ENCODE results near the gene ZNRF1. TPM values are rescaled to one million over a fixed set of nuclear protein-coding genes. Genes with fewer than 3 reads are reported as not detected.
"Not testable (repeated sequence)": the region's sequence is repeated elsewhere in the genome, so short reads cannot be mapped to it uniquely, and the experiment has no call there.

ZNRF1 gene
- total RNA-seq, 2 donors from 2014 or later = 58.2 to 88.4 TPM

DNA sequence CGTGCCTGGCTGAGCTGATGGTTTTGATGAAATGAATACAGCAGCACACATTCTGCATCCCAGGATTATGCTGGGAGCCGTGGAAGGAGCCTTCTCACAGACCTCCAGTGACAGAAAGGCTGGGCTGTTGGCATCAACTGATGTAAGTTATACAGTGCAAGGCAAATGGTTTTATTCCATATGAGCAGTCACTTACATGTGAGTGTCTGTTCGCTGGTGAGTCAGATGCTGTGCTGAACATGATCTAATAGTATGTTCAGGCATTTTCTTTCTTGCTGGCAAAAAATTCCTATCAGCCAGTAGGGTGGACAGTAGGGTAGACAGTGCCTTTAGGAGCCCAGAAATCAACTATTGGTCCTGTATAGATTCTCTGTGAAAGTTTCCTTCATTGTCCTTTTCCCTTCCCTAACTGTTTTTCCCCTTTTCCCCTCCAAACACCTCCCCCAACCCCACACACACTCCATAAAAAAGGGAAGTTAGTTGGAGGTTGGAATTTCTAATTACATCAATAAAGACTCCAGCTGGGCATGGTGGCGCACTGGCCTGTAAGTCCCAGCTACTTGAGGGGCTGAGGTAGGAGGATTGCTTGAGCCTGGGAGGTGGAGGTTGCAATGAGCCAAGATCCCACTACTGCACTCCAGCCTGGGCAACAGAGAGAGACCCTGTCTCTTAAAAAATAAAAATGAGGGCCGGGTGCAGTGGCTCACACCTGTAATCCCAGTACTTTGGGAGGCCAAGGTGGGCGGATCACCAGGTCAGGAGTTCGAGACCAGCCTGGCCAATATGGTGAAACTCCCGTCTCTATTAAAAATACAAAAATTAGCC lies 81.6 kb downstream of the ZNRF1 start:
- peaks cover 17% of the 10 kb centered on the region for H3K36me3 Mint-ChIP-seq (ENCODE audit: low read depth)
- H3K27me3 Mint-ChIP-seq = no peaks in the 10 kb centered on the region
- peaks cover 57% of the 10 kb centered on the region for H3K4me1 Mint-ChIP-seq
- ATAC-seq (replicated peaks) = no peak
- H3K9me3 Mint-ChIP-seq = peaks cover 3% of the 10 kb centered on the region
- H3K27ac Mint-ChIP-seq = peak overlapping the region; percentile 71
- H3K4me3 Mint-ChIP-seq = no peak overlapping the region

DNA sequence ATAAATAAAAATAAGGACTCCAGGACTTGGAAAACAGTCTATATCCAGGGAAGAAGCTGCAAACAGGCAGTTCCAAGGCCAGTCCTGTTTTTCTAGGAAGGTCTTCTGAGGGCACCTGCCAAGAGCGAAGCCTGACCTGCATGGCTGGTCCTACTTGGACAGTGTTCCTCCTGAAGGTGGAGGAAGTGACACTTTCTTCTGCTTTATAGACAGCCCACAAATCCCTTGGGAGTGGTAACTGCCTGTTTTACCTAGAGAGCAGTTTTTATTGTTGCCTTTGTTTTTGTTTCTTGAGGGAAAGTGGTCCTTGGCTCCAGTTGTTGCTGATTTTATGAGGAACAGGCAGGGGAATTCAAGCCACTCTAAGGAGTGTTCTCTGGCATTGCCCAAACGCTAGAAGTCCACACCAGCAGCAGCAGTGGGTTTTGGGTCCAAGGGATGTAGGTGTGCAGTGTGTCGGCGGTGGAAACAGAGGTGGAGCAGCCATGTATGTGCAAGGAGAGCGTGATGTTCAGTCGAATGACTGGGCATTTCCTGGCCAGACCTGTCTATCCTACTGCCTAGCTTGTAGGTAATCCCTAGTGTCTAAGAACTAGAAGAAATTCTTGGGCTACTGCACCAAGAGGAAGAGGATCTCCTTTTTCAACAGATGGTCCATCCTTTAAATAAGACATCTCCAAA lies 82.5 kb downstream of the ZNRF1 start:
- no peaks in the 10 kb centered on the region for H3K27me3 Mint-ChIP-seq
- H3K36me3 Mint-ChIP-seq (ENCODE audit: low read depth) = peaks cover 18% of the 10 kb centered on the region
- no peak for ATAC-seq (replicated peaks)
- H3K4me1 Mint-ChIP-seq = peaks cover 54% of the 10 kb centered on the region
- no peak overlapping the region for H3K4me3 Mint-ChIP-seq
- peaks cover 3% of the 10 kb centered on the region for H3K9me3 Mint-ChIP-seq
- peak overlapping the region; percentile 56 for H3K27ac Mint-ChIP-seq

DNA sequence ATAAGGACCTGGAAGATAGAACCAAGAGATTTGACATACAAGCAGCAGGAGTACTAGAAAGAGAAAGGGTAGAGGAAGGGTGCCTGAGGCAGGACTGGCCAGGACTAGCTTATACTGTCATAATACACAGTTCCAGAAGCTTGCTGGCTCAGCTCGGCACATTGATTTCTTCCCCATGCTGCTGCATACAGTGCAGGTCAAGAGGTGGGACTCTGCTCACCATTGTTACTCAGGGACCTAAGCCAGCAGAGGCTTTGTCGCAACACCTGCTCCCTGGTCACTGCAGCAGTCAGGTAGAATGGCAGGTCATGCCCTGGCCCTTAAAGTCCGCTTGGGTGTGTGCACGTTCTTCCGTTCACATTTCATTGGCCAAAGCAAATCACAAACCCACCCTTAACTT lies 85.0 kb downstream of the ZNRF1 start:
- H3K9me3 Mint-ChIP-seq = no peaks in the 10 kb centered on the region
- no peaks in the 10 kb centered on the region for H3K27me3 Mint-ChIP-seq
- peaks cover 43% of the 10 kb centered on the region for H3K4me1 Mint-ChIP-seq
- no peak for ATAC-seq (replicated peaks)
- peaks cover 18% of the 10 kb centered on the region for H3K36me3 Mint-ChIP-seq (ENCODE audit: low read depth)
- H3K27ac Mint-ChIP-seq = peak overlapping the region; percentile 11
- no peak overlapping the region for H3K4me3 Mint-ChIP-seq

DNA sequence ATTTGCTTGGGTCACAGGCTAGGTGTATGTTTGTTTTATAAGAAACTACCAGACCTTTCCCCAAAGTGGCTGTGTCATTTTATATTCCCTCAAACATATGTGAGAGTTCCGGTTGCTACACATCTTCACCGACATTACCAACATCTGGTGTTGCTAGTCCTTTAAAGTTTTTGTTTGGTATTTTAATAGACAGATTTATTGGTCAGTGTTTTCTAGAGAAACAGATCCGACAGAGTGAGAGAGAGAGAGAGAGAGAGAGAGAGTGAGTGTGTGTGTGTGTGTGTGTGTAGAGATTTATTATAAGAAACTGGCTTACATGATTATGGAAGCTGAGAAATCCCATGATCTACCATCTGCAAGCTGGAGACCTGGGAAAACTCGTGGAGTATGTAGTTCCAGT lies 86.7 kb downstream of the ZNRF1 start:
- ATAC-seq (replicated peaks) = no peak
- H3K9me3 Mint-ChIP-seq = no peaks in the 10 kb centered on the region
- no peak overlapping the region for H3K4me3 Mint-ChIP-seq
- peak overlapping the region; percentile 44 for H3K27ac Mint-ChIP-seq
- peaks cover 44% of the 10 kb centered on the region for H3K4me1 Mint-ChIP-seq
- no peaks in the 10 kb centered on the region for H3K27me3 Mint-ChIP-seq
- H3K36me3 Mint-ChIP-seq (ENCODE audit: low read depth) = peaks cover 18% of the 10 kb centered on the region

DNA sequence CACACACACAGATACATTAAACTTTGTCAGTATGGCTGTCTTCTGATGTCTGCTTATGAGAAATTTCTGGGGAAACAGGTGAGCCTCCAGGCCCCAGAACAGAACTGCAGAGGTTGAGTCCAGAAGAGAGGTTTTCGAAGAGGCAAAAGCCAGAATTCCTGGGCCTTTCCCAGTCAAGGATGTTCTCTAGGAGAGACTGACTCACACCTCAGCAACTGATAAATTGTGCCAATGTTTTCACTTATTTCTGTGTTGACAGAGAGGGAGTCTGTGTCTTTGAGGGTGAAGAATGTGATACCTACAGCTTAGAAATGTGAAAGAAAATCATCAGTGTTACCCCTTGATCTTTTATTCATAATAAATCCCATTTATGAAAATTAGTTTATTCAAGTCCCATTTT lies 87.5 kb downstream of the ZNRF1 start:
- no peak overlapping the region for H3K27ac Mint-ChIP-seq
- ATAC-seq (replicated peaks) = no peak
- H3K4me1 Mint-ChIP-seq = peaks cover 42% of the 10 kb centered on the region
- H3K36me3 Mint-ChIP-seq (ENCODE audit: low read depth) = peaks cover 18% of the 10 kb centered on the region
- H3K9me3 Mint-ChIP-seq = no peaks in the 10 kb centered on the region
- H3K4me3 Mint-ChIP-seq = no peak overlapping the region
- no peaks in the 10 kb centered on the region for H3K27me3 Mint-ChIP-seq

DNA sequence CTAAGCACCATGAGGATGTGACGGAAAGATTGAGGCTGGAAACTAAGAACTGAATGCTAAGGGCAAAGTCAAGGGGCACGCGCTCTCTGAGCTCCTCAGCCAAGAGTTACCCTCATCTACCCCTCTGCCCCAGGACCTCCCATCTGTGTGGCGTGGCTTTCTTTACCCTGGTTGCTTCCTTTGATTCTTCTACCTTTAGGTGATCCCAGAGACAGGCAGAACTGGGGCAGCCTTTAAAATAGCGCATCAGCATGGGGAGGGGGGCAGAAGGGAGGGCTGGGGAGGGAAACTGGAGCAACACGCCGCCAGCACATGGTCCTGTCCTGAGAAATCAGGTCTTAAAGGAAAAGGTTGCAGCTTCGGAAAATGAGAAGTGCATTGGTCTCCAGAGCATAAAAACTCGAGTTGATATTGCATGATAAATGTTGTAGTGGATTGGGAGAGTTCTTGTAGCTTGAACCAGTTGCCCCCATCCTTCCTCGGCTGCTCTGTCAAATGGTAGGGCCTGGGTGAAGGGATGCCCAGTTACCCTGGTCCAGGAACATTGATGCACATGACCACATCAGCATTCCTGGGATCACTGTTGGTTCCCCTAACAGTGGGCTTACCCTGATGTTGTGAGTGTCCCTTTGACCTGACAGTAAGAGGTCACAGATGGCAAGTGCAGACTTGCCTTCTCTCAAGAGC lies 88.0 kb downstream of the ZNRF1 start:
- no peak for ATAC-seq (replicated peaks)
- H3K27ac Mint-ChIP-seq = no peak overlapping the region
- no peak overlapping the region for H3K4me3 Mint-ChIP-seq
- peaks cover 40% of the 10 kb centered on the region for H3K4me1 Mint-ChIP-seq
- no peaks in the 10 kb centered on the region for H3K9me3 Mint-ChIP-seq
- no peaks in the 10 kb centered on the region for H3K27me3 Mint-ChIP-seq
- peaks cover 18% of the 10 kb centered on the region for H3K36me3 Mint-ChIP-seq (ENCODE audit: low read depth)

DNA sequence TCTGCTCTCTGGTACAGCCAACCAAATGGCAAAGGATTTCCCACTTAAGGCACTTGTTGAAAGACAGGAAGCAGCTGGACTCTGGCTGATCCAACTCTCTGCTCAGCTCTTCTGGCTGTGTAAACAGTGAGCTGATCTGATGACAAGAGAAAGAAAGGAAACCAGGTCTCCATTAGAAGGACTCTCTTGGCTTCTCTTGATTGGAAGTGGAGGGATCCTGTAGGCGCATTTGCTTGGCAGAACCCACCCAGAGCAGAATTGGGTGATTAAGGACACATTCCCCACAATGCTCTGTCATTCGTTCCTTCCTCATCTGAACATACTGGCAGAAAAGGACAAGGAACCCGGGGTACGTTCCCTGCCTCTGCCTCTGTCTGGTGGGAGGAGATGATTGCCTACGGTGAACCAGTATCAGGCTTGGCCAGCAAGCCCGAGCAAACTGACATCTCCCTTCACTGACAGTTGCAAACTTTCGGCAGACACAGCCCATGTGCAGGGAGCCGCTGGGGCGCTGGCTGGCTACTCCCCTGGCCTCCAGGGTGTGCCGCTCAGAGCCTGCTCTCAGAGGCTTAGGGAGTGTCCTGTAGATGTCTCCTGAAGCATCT lies 88.7 kb downstream of the ZNRF1 start:
- Mint-ChIP-seq H3K4me3 (no peak overlapping the region), H3K9me3 (no peaks in the 10 kb centered on the region), H3K4me1 (peaks cover 42% of the 10 kb centered on the region), H3K27ac (peak overlapping the region; percentile 12), H3K36me3 (ENCODE audit: low read depth) (peaks cover 18% of the 10 kb centered on the region), H3K27me3 (no peaks in the 10 kb centered on the region)
- ATAC-seq (replicated peaks) = no peak

DNA sequence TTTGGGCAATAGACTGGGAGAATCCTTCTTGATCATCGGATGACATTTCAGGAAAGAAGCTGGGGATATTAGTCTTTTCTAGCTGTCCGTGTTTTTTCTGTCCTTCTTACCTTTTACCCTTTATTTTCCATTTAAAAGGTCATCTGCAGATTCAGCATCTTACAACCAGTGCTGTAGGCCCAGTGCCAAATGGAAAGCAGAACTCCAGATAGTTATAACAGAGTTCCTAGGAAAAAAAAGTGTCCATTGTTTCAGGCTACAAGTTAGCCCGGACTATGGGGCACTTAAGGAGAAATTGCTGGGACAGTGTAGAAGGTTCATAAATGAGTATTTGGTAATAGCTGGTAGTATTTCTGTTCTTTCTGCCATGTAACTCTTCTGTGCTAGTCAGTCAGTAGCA lies 89.4 kb downstream of the ZNRF1 start:
- Mint-ChIP-seq H3K27me3 (no peaks in the 10 kb centered on the region), H3K36me3 (ENCODE audit: low read depth) (peaks cover 18% of the 10 kb centered on the region), H3K9me3 (no peaks in the 10 kb centered on the region), H3K4me3 (no peak overlapping the region), H3K4me1 (peaks cover 39% of the 10 kb centered on the region), H3K27ac (peak overlapping the region; percentile 12)
- ATAC-seq (replicated peaks) = no peak

DNA sequence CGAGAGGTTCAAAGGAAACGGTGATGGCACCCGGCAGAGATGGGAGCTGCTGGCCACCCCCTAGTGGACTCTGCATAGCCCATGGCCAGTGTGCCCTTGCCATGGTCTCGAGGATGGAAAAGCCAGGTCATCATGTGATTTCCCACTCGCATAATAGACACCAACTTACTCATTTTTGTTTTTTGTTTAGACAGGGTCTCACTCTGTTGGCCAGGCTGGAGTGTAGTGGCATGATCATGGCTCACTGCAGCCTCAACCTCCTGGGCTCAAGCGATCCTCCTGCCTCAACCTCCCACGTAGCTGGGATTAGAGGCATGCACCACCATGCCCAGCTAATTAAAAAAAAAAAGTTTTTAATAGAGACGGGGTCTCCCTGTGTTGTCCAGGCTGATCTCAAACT lies 90.1 kb downstream of the ZNRF1 start:
- Mint-ChIP-seq H3K27me3 (no peaks in the 10 kb centered on the region), H3K36me3 (ENCODE audit: low read depth) (peaks cover 18% of the 10 kb centered on the region), H3K4me1 (peaks cover 32% of the 10 kb centered on the region), H3K9me3 (no peaks in the 10 kb centered on the region), H3K27ac (no peak overlapping the region), H3K4me3 (no peak overlapping the region)
- ATAC-seq (replicated peaks) = no peak

DNA sequence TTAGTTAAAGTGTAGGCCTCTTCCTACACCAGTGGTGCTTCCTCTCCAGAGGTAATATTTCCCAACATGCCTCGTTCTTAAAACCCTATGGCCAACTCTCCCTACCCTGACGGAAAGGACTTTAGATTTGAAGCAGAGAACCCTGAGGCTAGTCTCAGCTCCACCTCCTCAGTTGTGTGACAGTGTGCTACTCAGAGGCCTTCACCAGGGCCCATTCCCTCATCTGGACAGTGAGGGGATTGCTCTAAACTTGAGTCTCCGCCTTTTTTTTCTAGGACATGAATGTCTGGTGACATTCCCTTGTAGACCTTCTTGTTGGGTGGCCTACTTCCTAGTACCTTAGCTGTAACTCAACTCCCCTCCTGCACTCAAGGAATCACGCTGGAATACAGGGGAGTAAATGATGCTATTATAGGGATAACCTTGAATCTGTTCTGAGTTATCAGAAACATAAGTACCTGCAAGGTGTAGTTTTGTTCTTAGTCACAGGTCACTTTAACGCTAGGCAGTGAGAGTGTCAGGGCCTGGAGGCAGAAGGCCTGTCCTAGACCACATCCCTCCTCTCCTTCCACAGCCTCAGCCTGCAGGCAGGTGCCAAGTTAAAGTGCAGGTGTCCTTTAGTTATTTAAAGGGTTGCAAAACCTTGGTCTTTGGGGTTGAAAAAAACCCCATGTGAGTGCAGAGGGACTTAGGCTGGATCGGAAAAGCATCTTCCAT lies 90.8 kb downstream of the ZNRF1 start:
- H3K4me1 Mint-ChIP-seq = peaks cover 26% of the 10 kb centered on the region
- peaks cover 13% of the 10 kb centered on the region for H3K36me3 Mint-ChIP-seq (ENCODE audit: low read depth)
- H3K27me3 Mint-ChIP-seq = no peaks in the 10 kb centered on the region
- peak; percentile 57 for ATAC-seq (replicated peaks)
- no peaks in the 10 kb centered on the region for H3K9me3 Mint-ChIP-seq
- H3K4me3 Mint-ChIP-seq = no peak overlapping the region
- peak overlapping the region; percentile 79 for H3K27ac Mint-ChIP-seq

DNA sequence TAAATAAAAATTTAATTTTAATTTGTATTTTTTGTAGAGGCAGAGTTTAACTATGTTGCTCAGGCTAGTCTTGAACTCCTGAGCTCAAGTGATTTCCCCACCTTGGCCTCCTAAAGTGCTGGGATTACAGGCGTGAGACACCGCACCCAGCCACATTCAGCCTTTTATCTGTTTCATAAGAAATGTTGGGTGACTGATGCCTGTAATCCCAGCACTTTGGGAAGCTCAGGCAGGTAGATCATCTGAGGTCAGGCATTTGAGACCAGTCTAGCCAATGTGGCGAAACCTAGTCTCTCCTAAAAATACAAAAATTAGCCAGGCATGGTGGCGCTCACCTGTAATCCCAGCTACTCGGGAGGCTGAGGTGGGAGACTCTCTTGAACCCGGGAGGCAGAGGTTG lies 92.1 kb downstream of the ZNRF1 start:
- not testable (repeated sequence) for H3K4me3 Mint-ChIP-seq; H3K27me3 Mint-ChIP-seq; ATAC-seq (replicated peaks); H3K9me3 Mint-ChIP-seq; H3K27ac Mint-ChIP-seq
- Mint-ChIP-seq H3K36me3 (ENCODE audit: low read depth) (peaks cover 14% of the 10 kb centered on the region), H3K4me1 (peaks cover 22% of the 10 kb centered on the region)

DNA sequence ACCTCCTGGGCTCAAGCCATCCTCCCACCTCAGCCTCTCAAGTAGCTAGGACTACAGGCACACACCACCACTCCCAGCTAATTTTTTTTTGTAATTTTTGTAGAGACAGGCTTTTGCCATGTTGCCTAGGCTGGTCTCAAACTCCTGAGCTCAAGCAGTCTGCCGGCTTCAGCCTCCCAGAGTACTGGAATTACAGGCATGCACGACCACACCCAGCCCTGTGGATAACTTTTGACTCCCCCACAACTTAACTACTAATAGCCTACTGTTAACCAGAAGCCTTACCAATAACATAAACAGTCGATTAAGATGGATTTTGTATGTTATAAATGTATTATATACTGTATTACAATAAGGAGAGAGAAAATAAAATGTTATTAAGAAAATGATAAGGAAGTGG lies 92.8 kb downstream of the ZNRF1 start:
- not testable (repeated sequence) for H3K4me3 Mint-ChIP-seq; H3K27me3 Mint-ChIP-seq; H3K27ac Mint-ChIP-seq; H3K9me3 Mint-ChIP-seq; ATAC-seq (replicated peaks)
- Mint-ChIP-seq H3K36me3 (ENCODE audit: low read depth) (peaks cover 21% of the 10 kb centered on the region), H3K4me1 (peaks cover 24% of the 10 kb centered on the region)

DNA sequence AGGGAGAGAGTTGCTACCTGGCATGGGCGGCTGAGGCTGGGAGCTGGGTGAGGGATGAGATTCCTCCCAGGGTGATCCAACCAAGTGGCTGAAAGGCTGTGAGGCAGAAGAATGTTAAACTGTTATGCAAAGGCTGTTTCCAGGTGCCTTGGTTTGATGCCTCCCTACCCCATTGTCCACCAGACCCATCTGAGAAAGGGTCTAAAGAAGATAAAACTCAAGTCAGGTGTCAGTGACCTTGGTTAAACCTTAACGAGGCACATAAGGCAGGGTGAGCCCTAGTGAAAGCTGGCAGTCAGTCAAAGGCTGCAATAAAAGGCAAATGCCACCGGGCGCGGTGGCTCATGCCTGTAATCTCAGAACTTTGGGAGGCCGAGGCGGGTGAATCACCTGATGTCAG lies 94.0 kb downstream of the ZNRF1 start:
- H3K4me1 Mint-ChIP-seq = peaks cover 31% of the 10 kb centered on the region
- peak overlapping the region; percentile 61 for H3K27ac Mint-ChIP-seq
- no peaks in the 10 kb centered on the region for H3K27me3 Mint-ChIP-seq
- no peaks in the 10 kb centered on the region for H3K9me3 Mint-ChIP-seq
- no peak overlapping the region for H3K4me3 Mint-ChIP-seq
- peaks cover 27% of the 10 kb centered on the region for H3K36me3 Mint-ChIP-seq (ENCODE audit: low read depth)
- no peak for ATAC-seq (replicated peaks)

Measured in activated T-helper 17 cell treated with anti-CD3 and anti-CD28 coated beads, Interleukin-2, amount 50 U/mL, for 72 hours (primary cell).